Activated naive CD8-positive, alpha-beta T cell (primary cell): ENCODE data around the gene AJM1.
"Not testable (repeated sequence)": the region's sequence is repeated elsewhere in the genome, so short reads cannot be mapped to it uniquely, and the experiment has no call there.

Experiments used
- H3K27ac Mint-ChIP-seq: one replicate; pipeline ENCODE4 v1.8.0; 2021; ENCODE audit warnings: mixed read lengths
- H3K27me3 Mint-ChIP-seq: one replicate; pipeline ENCODE4 v1.8.0; 2021; ENCODE audit warnings: mixed read lengths
- H3K36me3 Mint-ChIP-seq: one replicate; pipeline ENCODE4 v1.8.0; 2021; ENCODE audit warnings: mixed read lengths
- H3K4me1 Mint-ChIP-seq: one replicate; pipeline ENCODE4 v1.8.0; 2021; ENCODE audit warnings: low read depth, mixed read lengths
- H3K4me3 Mint-ChIP-seq: one replicate; pipeline ENCODE4 v1.8.0; 2021; ENCODE audit warnings: mild to moderate bottlenecking, mixed read lengths
- H3K9me3 Mint-ChIP-seq: one replicate; pipeline ENCODE4 v1.8.0; 2021; ENCODE audit warnings: low read depth, mixed read lengths

Gene AJM1

DNA sequence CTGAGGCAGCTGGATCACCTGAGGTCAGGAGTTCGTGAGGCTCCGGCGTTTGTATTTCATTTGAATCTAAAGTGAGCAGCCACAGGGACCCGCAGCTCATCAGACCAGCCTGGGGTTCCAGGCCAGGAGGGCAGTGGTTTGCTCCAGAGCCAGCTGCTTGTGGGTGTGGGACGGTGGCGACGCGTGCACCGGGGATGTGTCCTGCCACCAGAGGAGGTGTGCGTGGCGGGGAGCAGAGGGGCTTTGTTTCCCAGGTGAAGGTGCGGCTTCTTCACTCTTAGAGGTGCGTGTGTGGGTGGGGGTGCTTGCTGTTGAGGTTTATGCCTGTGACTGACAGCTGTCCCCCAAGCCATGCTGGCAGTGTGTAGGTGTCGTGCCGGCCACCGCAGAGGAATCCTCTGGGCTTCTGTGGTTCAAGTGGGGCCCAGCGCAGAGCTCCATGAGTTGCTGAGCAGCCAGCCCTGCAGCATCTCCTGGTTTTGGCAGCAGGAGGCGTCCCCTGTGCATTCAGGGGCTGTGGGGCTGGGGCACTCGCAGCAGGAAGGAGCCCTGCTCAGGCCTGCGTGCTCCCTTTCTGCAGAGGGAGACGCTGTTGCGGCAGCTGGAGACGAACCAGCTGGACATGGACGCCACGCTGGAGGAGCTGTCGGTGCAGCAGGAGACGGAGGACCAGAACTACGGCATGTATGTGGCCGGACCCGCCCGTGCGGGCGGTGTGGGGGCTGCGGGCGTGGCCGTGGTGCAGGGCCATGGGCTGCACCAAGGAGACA is 6.9 kb upstream of the AJM1 start:
- no peaks in the 10 kb centered on the region for H3K27me3 Mint-ChIP-seq
- H3K36me3 Mint-ChIP-seq: peaks cover 3% of the 10 kb centered on the region
- no peaks in the 10 kb centered on the region for H3K9me3 Mint-ChIP-seq
- no peak overlapping the region for H3K27ac Mint-ChIP-seq
- H3K4me3 Mint-ChIP-seq: no peak overlapping the region
- H3K4me1 Mint-ChIP-seq: peaks cover 3% of the 10 kb centered on the region

DNA sequence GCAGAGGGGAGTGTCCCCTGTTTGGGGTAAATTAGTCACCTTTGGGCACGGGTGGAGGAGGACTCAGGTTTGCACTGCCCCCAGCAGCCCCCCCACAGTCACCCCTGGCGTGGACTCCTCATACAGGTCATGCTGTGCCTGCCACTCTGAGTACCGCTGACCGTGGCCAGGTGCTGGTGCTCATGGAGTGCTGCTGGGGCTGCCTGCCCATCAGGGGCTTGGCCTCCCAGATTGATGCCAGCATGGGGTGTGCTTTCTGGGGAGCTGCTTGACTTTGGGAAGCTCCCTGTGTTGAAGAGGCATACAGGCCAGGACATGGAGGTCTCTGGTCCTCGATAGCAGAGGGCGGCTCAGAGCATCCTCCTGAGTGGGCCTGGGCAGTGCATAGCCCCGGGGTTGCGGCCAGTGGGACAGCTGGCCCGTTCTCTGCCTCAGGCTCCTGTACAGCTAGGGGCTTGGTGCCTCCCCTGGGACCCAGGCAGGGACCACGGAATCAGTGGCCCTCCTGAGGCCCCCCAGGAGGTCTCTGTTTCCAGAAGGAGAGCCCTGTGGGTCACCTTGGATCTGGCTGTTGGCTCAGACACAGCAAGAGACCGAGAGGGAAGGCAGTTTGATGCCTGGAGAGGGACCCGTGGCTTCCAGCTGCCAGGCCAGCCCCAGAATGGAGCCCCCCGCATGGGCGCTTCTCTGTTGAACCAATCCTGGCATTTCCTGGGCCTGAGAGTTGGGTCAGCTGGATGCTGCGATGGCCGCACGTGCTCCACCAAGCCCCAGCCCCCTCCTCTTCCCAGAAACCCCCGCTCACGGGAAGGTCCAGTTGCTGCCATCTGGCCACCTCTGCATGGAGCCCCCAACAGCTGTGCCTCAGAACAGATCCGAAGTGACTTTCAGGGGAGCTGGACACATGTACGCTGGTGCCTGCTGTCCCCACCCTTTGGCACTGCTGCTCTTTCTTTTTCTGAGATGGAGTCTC is 6.1 kb upstream of the AJM1 start:
- no peaks in the 10 kb centered on the region for H3K27me3 Mint-ChIP-seq
- no peak overlapping the region for H3K4me3 Mint-ChIP-seq
- peaks cover 3% of the 10 kb centered on the region for H3K36me3 Mint-ChIP-seq
- H3K9me3 Mint-ChIP-seq: no peaks in the 10 kb centered on the region
- H3K27ac Mint-ChIP-seq: no peak overlapping the region
- H3K4me1 Mint-ChIP-seq: peaks cover 3% of the 10 kb centered on the region

DNA sequence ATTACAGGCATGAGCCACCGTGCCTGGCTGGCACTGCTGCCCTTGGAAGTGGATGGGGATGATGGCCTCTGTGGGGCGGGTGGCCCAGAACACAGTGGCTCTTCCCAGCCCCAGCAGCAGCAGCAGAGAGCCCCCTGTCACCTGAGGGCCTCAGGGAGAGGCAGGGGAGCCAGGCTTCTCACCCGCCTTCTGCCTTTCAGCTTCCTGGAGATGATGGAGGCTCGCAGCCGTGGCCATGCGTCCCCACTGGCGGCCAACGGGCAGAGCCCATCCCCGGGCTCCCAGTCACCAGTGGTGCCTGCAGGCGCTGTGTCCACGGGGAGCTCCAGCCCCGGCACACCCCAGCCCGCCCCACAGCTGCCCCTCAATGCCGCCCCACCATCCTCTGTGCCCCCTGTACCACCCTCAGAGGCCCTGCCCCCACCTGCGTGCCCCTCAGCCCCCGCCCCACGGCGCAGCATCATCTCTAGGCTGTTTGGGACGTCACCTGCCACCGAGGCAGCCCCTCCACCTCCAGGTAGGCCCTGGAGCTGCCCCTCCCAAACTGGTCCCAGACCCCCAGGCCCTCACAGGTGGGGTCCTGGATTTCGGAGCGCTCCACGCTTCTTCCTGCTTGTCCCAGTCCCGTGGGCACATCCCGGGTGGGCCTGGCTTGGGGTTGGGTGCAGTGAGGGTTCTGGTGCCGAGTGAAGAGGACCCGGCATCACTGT is 5.0 kb upstream of the AJM1 start:
- Mint-ChIP-seq H3K4me3 (no peak overlapping the region), H3K36me3 (peaks cover 3% of the 10 kb centered on the region), H3K27me3 (no peaks in the 10 kb centered on the region), H3K4me1 (peaks cover 6% of the 10 kb centered on the region), H3K27ac (no peak overlapping the region), H3K9me3 (no peaks in the 10 kb centered on the region)

DNA sequence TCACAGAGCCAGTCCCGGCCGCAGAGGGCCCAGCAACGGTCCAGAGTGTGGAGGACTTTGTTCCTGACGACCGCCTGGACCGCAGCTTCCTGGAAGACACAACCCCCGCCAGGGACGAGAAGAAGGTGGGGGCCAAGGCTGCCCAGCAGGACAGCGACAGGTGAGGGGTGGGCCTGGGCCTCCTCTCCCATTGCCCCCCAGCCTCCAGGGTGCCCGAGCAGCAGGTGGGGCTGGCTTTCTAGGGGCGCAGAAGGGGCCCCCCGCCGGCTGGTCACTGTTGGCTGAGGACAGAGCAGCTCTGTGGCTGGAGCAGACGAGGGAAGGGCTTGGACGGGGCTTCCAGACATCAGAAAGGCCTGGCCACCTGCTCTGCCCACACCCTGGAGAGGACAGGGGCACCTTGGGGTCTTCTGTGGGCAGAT is 4.4 kb upstream of the AJM1 start:
- H3K36me3 Mint-ChIP-seq, H3K4me1 Mint-ChIP-seq, H3K27me3 Mint-ChIP-seq, H3K27ac Mint-ChIP-seq, H3K9me3 Mint-ChIP-seq, H3K4me3 Mint-ChIP-seq: not testable (repeated sequence)

DNA sequence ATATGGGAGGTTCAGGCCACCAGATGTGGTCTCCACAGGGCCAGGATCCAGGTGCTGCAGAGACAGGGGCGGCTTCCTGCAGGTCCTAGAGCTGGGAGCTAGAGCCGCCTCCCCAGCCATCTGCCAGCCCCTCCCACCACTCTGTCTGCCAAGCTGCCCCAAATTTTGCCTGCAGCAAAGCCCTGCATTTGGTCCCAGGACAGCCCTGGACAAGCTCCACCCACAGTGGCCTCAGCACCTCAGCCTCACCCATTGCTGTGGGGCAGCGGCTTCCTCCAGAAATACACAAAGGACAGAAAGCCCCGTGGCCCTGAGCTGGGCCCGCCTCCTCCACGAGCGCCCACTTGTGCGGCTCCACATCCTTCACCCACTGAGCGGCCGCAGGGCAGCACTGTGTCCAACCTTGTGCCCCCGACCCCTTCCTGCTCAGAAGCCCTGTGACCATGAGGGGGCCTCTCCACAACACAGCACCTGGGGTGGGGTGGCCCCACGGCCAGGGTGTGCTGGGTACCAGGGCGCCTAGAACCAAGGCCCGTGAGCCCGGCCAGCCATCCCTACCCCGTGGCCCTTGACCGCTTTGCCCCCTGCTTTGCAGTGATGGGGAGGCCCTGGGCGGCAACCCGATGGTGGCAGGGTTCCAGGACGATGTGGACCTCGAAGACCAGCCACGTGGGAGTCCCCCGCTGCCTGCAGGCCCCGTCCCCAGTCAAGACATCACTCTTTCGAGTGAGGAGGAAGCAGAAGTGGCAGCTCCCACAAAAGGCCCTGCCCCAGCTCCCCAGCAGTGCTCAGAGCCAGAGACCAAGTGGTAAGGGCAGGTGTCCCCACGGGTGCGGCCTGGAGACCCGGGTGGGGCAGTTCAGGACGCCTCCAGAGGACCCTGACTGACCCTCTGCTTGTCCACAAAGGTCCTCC is 3.7 kb upstream of the AJM1 start:
- no peaks in the 10 kb centered on the region for H3K27me3 Mint-ChIP-seq
- no peaks in the 10 kb centered on the region for H3K9me3 Mint-ChIP-seq
- peaks cover 3% of the 10 kb centered on the region for H3K36me3 Mint-ChIP-seq
- peaks cover 10% of the 10 kb centered on the region for H3K4me1 Mint-ChIP-seq
- no peak overlapping the region for H3K27ac Mint-ChIP-seq
- H3K4me3 Mint-ChIP-seq: no peak overlapping the region

DNA sequence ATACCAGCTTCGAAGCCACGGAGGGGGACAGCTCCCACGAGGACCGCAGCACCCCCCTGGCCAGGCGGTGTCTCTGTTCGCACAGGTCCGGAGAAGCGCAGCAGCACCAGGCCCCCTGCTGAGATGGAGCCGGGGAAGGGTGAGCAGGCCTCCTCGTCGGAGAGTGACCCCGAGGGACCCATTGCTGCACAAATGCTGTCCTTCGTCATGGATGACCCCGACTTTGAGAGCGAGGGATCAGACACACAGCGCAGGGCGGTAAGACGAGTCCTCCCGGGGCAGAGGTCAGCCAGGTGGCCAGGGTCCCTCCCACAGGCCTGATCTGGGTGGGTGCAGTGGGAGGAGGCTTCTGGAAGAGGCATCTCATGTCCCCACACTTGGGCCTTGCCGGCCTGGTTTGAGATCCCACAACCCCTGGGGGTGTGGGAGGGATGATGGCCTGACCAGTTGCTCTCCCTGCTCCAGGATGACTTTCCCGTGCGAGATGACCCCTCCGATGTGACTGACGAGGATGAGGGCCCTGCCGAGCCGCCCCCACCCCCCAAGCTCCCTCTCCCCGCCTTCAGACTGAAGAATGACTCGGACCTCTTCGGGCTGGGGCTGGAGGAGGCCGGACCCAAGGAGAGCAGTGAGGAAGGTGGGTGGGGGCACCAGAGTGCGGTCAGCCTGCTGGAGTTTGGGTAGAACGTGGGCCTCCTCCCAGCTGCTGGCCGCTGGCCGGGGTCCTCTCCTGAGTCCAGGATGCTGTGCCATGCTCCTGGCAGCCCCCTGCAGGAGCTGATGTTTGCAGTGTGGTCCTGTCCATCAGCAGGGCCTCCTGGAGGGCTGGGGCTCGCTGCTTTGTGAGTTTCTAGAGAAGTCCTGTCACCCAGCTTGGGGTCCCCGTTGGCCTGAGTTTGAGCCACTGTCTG is 2.8 kb upstream of the AJM1 start:
- no peaks in the 10 kb centered on the region for H3K9me3 Mint-ChIP-seq
- peaks cover 3% of the 10 kb centered on the region for H3K36me3 Mint-ChIP-seq
- peaks cover 11% of the 10 kb centered on the region for H3K4me1 Mint-ChIP-seq
- H3K4me3 Mint-ChIP-seq: no peak overlapping the region
- peak overlapping the region; percentile 54 for H3K27ac Mint-ChIP-seq
- H3K27me3 Mint-ChIP-seq: no peaks in the 10 kb centered on the region

DNA sequence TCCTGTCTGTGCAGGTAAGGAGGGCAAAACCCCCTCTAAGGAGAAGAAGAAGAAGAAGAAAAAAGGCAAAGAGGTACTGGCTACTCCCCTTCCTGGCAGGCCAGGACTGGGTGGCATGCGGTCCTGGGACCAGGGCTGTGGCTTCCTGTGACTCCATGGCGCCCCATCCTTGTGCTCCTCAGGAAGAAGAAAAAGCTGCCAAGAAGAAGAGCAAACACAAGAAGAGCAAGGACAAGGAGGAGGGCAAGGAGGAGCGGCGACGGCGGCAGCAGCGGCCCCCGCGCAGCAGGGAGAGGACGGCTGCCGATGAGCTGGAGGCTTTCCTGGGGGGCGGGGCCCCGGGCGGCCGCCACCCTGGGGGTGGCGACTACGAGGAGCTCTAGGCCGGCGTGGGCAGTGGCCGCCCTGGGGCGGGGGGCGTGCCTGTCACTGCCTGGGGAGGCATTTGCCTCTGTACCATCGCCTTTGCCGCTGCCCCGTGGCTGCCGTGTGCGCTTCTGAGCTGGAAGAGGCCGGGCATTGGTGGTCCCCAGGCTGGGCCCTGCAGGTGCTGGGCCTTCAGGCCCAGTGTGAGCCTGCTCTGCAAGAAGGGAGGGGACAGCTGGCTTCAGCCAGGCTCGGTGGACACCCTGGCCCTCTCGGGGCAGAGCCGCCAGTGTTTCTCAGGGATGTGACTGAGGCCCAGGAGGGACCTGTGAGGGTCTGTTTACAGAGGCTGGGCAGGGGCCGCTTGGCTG is 2.0 kb upstream of the AJM1 start:
- no peak overlapping the region for H3K4me3 Mint-ChIP-seq
- H3K9me3 Mint-ChIP-seq: no peaks in the 10 kb centered on the region
- peak overlapping the region; percentile 54 for H3K27ac Mint-ChIP-seq
- H3K27me3 Mint-ChIP-seq: no peaks in the 10 kb centered on the region
- H3K36me3 Mint-ChIP-seq: peaks cover 3% of the 10 kb centered on the region
- peaks cover 12% of the 10 kb centered on the region for H3K4me1 Mint-ChIP-seq

DNA sequence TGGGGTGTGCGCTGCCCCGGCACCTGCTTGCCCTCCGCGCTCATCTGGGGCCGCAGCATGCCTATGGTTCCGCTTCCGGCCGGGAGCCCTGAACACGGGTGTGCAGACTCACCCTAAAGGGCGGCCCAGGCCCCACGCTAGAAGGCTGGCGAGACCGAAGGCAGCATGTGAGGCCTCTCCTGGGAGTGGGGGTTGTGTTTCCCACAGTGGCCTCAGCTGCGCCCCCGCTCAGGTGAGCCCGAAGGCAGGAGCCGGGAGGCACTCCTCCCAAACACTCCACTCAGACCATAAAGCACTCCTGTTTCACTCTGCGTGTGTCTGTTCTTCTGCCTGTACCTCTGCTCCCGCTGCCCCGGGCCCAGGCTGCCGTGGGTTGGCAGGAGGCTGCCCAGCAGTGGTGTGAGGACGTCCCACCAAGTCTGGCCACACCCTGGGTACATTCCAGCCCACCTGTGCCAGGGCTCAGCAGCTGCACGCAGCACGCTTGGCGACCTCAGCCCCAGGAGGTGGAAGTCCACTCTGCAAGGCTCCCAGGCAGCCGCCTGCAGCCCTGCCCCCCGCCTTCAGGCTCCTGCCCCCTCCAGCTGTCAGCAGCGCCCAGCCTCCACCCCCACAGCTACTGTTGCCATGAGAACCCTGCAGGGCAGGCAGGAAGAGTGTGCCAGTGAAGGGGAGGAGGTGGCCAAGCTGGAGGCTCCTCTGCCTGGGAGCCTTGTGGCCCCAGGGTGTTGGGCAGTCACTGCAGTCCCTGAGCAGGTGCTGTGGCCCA is 1.2 kb upstream of the AJM1 start:
- Mint-ChIP-seq H3K4me3 (no peak overlapping the region), H3K9me3 (no peaks in the 10 kb centered on the region), H3K27me3 (no peaks in the 10 kb centered on the region), H3K4me1 (peaks cover 12% of the 10 kb centered on the region), H3K27ac (no peak overlapping the region), H3K36me3 (peaks cover 3% of the 10 kb centered on the region)

DNA sequence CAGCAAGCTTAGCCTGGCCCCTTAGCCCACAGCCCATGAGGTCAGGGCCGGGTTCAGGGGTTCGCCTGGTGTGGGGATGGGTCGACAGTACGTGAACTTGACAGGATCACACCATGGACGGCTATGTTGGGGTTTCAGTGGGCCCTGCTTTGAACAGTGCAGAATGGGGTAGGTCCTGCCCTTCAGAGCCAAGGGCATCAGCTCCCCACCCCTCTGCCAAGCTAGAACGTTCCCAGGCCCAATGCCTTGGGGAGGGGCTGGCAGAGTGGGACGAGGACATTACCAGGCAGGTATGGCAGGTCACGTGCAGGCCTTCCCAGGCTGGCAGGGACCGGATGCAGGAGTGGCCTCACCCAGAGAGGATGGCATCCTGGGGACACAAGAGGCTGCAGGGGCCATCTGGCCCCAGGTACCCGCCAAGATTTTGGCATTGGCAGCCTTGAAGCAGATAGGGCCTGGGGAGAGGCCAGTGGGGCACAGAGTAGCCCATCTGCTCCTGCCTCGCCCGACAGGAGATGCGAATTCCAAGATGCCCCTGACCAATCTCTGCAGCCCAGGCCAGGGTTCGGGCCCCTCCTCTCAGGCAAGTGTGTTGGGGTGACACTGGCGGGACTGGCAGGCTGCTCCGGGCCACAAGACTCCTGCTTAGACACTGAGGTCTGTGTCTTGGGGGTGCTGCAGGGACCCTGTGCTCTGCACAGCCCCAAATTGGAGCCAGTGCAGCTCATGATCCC is 465 bp upstream of the AJM1 start:
- Mint-ChIP-seq H3K4me3 (peak overlapping the region; percentile 75), H3K4me1 (peaks cover 14% of the 10 kb centered on the region)
- H3K27me3 Mint-ChIP-seq, H3K27ac Mint-ChIP-seq, H3K36me3 Mint-ChIP-seq, H3K9me3 Mint-ChIP-seq: not testable (repeated sequence)

DNA sequence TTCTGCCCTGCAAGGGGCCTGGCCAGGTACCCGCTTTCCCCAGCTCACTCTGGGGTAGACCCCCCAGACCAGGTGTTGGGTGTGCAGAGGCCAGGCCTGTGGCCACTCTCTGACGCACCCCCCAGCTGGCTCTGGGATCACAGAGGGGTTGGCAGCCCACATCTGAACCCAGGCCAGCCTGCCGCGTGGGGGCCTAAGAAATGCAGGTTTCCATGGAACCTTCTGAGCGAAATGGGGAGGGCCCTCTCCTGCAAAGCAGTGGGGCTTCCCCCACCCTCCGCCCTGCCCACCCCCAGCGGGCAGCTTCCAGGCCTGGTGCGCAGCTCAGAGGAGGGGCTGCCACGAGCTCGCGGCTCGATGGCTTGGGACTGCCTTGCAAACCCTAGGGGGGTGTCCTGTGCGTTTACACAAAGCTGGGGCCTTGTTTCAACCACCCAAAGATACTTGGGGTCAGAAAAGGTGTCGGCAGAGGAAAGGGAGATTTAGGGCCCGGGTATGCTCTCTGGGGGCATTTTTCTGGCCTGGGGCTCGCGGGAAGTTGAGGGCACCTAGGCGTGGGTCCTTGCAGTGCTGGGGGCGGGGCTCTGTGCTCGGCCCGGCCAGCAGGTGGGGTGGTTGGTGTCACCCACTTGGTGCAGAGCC is 1.0 kb downstream of the AJM1 start:
- H3K36me3 Mint-ChIP-seq, H3K27me3 Mint-ChIP-seq, H3K9me3 Mint-ChIP-seq, H3K27ac Mint-ChIP-seq: not testable (repeated sequence)
- Mint-ChIP-seq H3K4me3 (peak overlapping the region; percentile 49), H3K4me1 (peaks cover 14% of the 10 kb centered on the region)

DNA sequence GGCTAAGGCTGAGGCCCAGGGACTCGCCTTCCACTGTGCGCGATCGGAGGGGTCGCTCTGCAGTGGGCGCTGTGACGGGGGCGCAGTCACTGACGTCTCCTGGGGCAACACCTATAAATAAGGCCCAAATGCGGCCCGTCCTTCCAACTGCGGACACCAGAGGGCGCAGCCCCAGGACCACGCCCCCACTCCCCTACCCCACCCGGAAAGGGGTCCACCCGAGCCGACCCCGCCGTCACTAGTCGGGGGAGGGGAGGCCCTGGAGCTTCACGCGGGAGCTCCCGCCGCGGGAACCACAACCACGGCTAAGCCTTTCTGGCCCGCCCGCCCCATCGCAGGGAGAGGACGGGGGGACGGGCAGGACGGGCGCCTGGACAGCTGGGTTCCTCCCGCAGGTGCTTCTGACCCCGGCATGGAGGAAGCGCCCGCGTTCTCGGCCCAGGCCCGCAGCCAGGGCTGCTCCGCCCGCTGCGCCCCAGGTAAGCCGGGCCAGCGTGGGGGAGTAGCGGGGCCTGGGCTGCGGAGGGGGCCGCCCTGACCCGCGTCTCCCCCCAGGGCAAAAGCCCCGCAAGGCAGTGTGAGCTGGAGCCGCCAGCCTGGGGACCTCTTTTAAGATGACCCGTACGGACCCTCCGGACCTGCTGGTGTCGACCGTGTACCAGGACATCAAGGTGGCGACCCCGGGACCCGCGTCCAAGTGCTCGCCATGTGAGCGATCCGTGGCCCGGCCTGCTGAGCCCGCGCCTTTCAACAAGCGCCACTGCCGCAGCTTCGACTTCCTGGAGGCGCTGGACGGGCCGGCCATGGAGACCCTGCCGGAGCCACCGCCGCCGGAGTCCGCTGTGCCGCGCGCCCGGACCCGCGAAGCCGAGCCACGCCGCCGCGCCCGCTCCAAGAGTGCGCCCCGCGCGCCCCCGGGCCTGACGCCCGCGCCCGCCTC is 1.8 kb downstream of the AJM1 start:
- not testable (repeated sequence) for H3K27ac Mint-ChIP-seq, H3K9me3 Mint-ChIP-seq, H3K36me3 Mint-ChIP-seq, H3K27me3 Mint-ChIP-seq
- Mint-ChIP-seq H3K4me1 (peaks cover 14% of the 10 kb centered on the region), H3K4me3 (peak overlapping the region; percentile 49)
